HG03565 (cell line): Measurements from ENCODE around the gene CAPN11.
"Not testable (repeated sequence)": the region's sequence is repeated elsewhere in the genome, so short reads cannot be mapped to it uniquely, and the experiment has no call there.

Source experiments
- ATAC-seq: cut with Tn5 transposase; IDR thresholded peaks from one replicate; pipeline ENCODE4 v1.9.1; 2021; ENCODE audit warnings: mild to moderate bottlenecking, moderate library complexity; ENCODE audit not compliant: unreplicated experiment

The CAPN11 gene

GRCh38 chr6:44129841-44130322 is 28.7 kb upstream of the CAPN11 start:
- no peak for ATAC-seq

GRCh38 chr6:44131892-44132291 is 26.7 kb upstream of the CAPN11 start:
- ATAC-seq: no peak

- no peak for ATAC-seq
These were observed 26.1 kb upstream of the CAPN11 start for GRCh38 chr6:44132476-44132875.

DNA sequence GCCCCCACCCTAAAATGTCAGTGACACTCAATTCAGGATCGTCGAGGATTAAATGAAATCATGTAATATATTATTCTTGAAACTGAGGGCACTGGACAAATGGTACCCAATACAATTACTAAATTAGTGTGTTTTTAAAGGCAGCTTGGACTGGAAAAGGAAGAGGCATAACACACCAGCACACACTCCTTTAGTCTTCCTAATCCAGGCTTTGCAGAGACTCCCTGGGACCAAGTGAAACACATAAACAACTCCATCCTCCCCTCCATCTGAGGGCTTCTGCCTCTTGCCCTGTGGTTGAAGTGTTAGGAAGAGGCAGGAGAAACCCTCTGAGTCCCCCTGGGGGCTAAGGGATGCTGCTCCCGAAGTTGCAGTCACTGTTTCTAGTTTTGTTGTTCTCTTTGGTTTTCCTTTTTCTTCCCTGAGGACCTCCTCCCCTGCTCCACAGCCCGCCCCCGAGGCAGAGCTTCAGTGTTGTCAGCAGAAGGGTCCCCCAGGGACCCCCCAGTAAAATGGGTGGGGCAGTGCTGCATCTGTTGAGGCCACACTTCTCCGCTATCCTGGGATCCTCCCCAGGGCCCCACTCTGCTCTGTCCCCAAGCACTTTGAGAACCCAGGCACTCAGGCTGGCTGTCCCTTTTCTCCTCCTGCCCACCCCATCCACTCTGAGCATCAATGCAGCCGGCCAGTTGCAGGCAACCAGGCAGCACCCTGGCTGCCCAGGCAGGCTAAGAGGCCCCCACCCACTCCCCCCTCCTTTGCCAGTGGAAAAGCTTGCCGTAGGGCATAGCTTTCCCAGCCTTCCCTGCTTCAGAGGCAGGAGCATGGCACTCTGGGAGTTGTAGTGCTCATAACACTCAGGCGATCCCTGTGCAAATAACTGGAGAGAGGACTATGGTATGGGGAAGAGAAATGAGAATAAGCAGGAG is 25.4 kb upstream of the CAPN11 start:
- no peak for ATAC-seq

DNA sequence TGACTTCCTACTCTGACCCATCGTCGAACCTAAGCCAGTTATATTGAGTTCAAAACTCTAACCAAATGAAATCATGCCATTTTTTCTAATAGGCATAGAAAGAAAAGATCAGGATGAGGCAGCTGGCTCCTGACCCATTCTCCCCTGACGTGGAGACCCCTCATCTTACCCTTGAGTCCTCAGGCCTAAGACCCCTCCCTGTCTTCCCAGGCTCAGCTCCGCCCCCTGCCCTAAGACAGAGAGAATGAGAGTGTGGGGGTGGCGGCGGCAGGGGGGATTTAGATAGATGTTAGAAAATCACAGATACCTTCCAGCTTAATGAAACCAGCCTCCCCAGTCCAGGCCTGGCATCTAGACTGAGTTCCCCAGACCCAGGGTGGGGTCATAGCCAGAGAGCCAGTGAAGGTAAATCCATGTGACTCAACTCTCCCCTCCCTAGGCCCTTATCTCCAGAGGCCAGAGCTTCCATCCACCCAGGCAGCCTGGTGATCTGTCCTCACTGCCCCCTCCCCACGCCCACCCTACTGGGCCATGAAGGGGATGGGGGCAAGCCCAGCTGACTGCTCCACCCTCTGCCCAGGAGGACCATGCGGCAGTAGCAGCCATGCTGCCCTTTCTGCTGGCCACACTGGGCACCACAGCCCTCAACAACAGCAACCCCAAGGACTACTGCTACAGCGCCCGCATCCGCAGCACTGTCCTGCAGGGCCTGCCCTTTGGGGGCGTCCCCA is 24.5 kb upstream of the CAPN11 start:
- no peak for ATAC-seq

- ATAC-seq: no peak
These were observed 23.4 kb upstream of the CAPN11 start for GRCh38 chr6:44135173-44135758.

- ATAC-seq: no peak
These were observed 22.7 kb upstream of the CAPN11 start for GRCh38 chr6:44135875-44136274.

- ATAC-seq: no peak
These were observed 19.8 kb upstream of the CAPN11 start for GRCh38 chr6:44138717-44139350.

- ATAC-seq: no peak
These were observed 19.3 kb upstream of the CAPN11 start for GRCh38 chr6:44139351-44139743.

GRCh38 chr6:44142835-44143234 is 15.8 kb upstream of the CAPN11 start:
- ATAC-seq: no peak

GRCh38 chr6:44143731-44144130 is 14.9 kb upstream of the CAPN11 start:
- no peak for ATAC-seq

DNA sequence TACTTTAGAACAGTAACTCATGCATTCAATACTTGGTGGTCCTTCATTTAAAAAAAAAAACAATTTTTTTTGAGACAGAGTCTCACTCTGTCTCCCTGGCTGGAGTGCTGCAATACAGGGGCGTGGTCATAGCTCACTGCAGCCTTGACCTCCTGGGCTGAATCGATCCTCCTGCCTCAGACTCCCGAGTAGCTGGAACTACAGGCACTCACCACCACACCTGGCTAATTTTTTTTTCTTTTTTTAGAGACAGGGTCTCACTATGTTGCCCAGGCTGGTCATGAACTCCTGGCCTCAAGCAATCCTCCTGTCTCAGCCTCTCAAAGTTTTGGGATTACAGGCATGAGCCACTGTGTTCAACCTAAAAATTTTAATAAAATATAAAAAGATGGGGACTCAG is 14.1 kb upstream of the CAPN11 start:
- not testable (repeated sequence) for ATAC-seq

DNA sequence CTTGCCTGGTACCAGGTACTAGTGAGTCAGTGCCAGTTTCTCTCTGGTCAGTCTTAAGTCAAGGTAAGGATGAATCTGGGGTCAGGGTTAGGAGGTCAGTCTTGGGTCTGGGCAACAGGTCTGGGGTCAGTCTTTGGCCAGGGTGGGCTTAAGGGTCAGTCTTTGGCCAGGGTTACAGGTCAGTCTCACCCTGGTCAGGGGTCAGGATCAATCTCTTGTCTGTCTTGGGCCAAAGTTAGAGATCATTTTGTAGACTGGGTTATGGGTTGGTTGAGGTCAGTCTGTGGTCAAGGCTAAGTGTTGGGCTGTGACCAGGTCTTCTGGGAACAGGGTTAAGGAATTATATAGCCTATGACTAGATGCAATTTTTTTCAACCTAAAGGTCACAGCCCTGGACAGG is 12.8 kb upstream of the CAPN11 start:
- no peak for ATAC-seq

GRCh38 chr6:44146685-44147084 is 11.9 kb upstream of the CAPN11 start:
- no peak for ATAC-seq

GRCh38 chr6:44147256-44147655 is 11.4 kb upstream of the CAPN11 start:
- ATAC-seq: no peak

DNA sequence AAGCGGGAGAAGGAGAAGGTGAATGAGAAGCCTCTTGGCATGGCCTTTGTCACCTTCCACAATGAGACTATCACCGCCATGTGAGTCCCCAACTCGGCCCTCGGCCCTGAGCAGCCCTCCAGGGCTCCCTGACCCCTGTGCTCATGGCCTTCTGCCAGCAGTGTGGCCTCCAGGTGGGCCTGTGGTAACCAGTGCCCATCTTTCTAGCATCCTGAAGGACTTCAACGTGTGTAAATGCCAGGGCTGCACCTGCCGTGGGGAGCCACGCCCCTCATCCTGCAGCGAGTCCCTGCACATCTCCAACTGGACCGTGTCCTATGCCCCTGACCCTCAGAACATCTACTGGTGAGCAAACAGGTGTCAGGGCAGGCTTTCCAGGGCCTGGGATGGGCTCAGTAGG is 10.3 kb upstream of the CAPN11 start:
- ATAC-seq: no peak

- no peak for ATAC-seq
These were observed 9.1 kb upstream of the CAPN11 start for GRCh38 chr6:44149369-44150012.

DNA sequence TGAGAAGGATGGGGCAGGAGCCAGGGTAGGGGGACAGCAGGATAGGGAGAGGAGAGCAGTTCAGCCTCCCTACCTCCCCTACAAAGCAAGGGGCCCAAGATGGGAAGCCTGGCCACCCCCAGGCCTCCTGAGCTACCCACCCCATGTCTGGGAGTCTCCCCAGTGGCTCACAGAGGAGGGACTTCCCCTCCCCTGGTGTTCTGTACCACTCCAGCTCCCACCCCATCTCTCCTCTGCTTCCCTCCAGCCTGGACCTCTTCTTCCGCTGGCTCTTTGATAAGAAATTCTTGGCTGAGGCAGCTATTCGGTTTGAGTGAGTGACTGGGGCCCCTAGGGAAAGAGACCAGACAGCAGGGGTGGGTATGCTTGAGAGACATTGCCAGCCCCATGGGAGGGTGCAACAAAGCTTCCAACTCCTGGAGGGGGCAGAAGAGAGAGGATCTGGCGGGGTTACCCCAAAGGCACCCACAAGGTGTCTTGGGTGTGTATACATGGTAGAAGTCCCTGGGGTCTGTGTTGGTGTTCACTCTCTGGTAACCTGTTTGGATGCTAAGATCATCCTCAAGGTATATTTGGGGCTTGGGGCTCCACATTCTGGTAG is 8.2 kb upstream of the CAPN11 start:
- ATAC-seq: no peak

DNA sequence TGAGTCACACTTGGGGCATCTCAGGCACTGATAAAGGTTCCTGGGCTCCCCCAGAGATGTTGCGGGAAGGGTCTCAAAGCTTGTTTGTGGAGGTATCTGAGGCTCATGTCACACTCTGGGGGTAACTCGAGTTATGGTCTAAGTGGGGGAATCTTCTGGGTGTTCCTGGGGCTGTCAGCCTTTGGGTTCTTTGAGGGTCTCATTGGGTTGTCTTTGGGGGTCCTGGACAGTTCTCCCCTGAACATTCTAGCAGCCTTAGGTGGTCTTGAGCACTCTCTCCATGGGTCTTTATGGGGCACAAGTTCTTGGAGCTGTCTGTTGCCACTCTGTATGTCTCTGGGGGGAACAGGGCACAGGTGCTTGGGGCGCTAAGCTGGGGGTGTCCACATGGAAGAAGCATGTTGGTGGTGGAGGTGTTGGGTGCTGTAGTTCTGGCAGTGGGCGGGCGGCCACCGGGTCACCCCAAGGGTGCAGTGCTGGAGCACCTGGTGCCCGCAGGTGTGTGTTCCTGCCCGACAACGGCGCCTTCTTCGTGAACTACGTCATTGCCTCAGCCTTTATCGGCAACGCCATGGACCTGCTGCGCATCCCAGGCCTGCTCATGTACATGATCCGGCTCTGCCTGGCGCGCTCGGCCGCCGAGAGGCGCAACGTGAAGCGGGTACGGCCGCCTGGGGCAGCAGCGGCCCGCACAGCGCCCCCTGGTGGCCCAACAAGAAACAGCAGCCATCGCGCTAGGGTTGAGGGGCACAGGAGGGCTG is 7.1 kb upstream of the CAPN11 start:
- ATAC-seq: peak; percentile 74

DNA sequence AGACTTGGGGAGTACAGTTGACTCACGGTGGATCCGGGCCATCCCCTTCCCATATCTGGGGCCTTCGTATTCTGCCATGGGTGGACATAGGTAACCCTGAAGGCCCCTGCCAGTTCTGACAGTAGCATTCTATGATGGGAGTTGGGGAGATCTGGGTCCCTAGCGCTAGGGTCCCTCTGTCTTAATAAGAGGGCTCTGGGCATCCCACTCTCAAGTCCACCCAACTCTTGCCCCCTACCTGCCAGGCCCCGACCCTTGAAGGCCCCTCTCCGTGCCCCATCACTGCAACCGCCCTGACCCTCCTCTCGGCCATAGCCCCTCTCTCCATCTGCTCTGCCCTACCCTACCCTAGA is 6.5 kb upstream of the CAPN11 start:
- ATAC-seq: no peak
